Suprapubic skin (tissue), 3 donors: ENCODE data around the gene PDS5A.
"Not testable (repeated sequence)": the region's sequence is repeated elsewhere in the genome, so short reads cannot be mapped to it uniquely, and the experiment has no call there.

Experiments
- CTCF ChIP-seq, 2 donors: fragments of 200-600 bp in 1 of 2; fragments of 450-650 bp in 1 of 2; sonication (generic) in 1 of 2; IDR thresholded peaks; one replicate each; pipeline ENCODE4 v1.5.1; 2016 to 2019; ENCODE audit warnings: antibody characterized with exemption in 2 of 2, mild to moderate bottlenecking in 1 of 2, moderate library complexity in 1 of 2
- POLR2AphosphoS5 ChIP-seq, 3 donors: sonication (generic); formaldehyde crosslinking; IDR thresholded peaks; one replicate each; pipeline ENCODE4 v1.6.1; 2017; ENCODE audit warnings: antibody characterized with exemption in 3 of 3

- TF ChIP-seq CTCF, POLR2AphosphoS5 (IDR thresholded peaks at IDR 0.05): not testable (repeated sequence)
These were observed 164.7 kb downstream of the PDS5A start for GRCh38 chr4:39813033-39813432.
